GM12878 (cell line): Measurements from ENCODE around the gene FNDC3B. TPM values are rescaled to one million over a fixed set of nuclear protein-coding genes. Genes with fewer than 3 reads are reported as not detected.

Source experiments
- CHD2 ChIP-seq: IDR thresholded peaks from 2 replicates; pipeline ENCODE4 v1.6.1; 2011; ENCODE audit warnings: low read depth, low read length, improper control_type of control experiment, borderline replicate concordance
- CTCF ChIP-seq, 3 experiments: IDR thresholded peaks in 2 of 3; conservative IDR thresholded peaks in 1 of 3; 2 replicates each; pipeline ENCODE4 v1.5.1; 2011; ENCODE audit warnings: low read depth in 3 of 3, low read length in 3 of 3, mild to moderate bottlenecking in 3 of 3, control low read depth in 2 of 3, moderate library complexity in 2 of 3, inconsistent platforms in 1 of 3, mixed read lengths in 1 of 3; ENCODE audit not compliant: control insufficient read depth in 2 of 3, insufficient read depth in 1 of 3; ENCODE audit errors: extremely low read depth in 1 of 3
- NFIC ChIP-seq: IDR thresholded peaks from 2 replicates; pipeline ENCODE4 v1.6.1; 2012; ENCODE audit warnings: low read depth, mild to moderate bottlenecking, inconsistent platforms, low read length, moderate library complexity
- REST ChIP-seq: IDR thresholded peaks from 2 replicates; pipeline ENCODE4 v1.6.1; 2012; ENCODE audit warnings: mild to moderate bottlenecking, low read depth, low read length
- SUPT20H ChIP-seq: IDR thresholded peaks from 2 replicates; pipeline ENCODE4 v1.6.1; 2011; ENCODE audit warnings: low read depth, mild to moderate bottlenecking, low read length, moderate library complexity, borderline replicate concordance; ENCODE audit not compliant: control insufficient read depth
- polyA plus RNA-seq, 11 experiments: library from polyadenylated mRNA; depleted of rRNA in 4 of 11; unstranded in 6 of 11; stranded (reverse) in 5 of 11; fragments of >200 nt; fragmentation: Nextera tagmentation in 4 of 11; fragmentation: Illumina TruSeq in 1 of 11; extraction: Ambion mirVana in 4 of 11; extraction: Trizol in 1 of 11; gene quantifications; 1 replicate in 1 of 11; 2 replicates in 10 of 11; pipeline versions ENCODE4 v1.2.1 to v1.2.3, GENCODE V29; 2011 to 2016; ENCODE audit warnings: inconsistent platforms in 2 of 11, missing spikeins in 2 of 11, low read depth in 1 of 11
- total RNA-seq, 4 experiments: library from RNA; depleted of rRNA in 3 of 4; stranded (reverse); fragments of >200 nt in 3 of 4; fragmentation: Illumina TruSeq in 1 of 4; extraction: Trizol in 1 of 4; gene quantifications; 2 replicates each; pipeline versions ENCODE4 v1.2.1 to v1.2.3, GENCODE V29; 2013 to 2021

Gene FNDC3B
- total and polyA plus RNA-seq, 10 of the 15 experiments (the other 5 are each of a cell fraction or from before 2014, with no cell fraction given): 7.9 to 35.0 (median 18.5) TPM

GRCh38 chr3:172332256-172333041, 293.1 kb downstream of the FNDC3B start (continued):
- TF ChIP-seq CTCF (IDR thresholded peaks at IDR 0.05 in 2 of 3, conservative IDR thresholded peaks at IDR 0.05 in 1 of 3; ENCODE audit: control insufficient read depth in 2 of 3, extremely low read depth in 1 of 3, insufficient read depth in 1 of 3, low read depth in 3 of 3, low read length in 3 of 3) (peak; percentile 81 to 90 (median 88)), CHD2 (no peak), REST (no peak), SUPT20H (no peak), NFIC (no peak)
